ENCODE data around the gene PLA1A. TPM values are rescaled to one million over a fixed set of nuclear protein-coding genes. Genes with fewer than 3 reads are reported as not detected.

Gene PLA1A, protein sequence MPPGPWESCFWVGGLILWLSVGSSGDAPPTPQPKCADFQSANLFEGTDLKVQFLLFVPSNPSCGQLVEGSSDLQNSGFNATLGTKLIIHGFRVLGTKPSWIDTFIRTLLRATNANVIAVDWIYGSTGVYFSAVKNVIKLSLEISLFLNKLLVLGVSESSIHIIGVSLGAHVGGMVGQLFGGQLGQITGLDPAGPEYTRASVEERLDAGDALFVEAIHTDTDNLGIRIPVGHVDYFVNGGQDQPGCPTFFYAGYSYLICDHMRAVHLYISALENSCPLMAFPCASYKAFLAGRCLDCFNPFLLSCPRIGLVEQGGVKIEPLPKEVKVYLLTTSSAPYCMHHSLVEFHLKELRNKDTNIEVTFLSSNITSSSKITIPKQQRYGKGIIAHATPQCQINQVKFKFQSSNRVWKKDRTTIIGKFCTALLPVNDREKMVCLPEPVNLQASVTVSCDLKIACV
- total RNA-seq, result not detected in 2 replicates

GRCh38 chr3:119597548-119598288 lies at the start of gene PLA1A:
Gene PLA1A, plus strand, starts transcription at chr3:119597885. Its CDS starts 29 bp downstream, at chr3:119597914.

GRCh38 chr3:119559441-119559963 lies 38.2 kb upstream of the PLA1A start, which contains the start of gene CD80:
Gene CD80, minus strand, starts transcription at chr3:119559614. Its CDS starts 1,886 bp downstream, at chr3:119557728.

GRCh38 chr3:119579366-119580066 lies 18.2 kb upstream of the PLA1A start, which contains the start of gene ADPRH:
Gene ADPRH, plus strand, starts transcription at chr3:119579492. Its CDS starts 2,678 bp downstream, at chr3:119582170.

GRCh38 chr3:119660474-119661440 lies 63.1 kb downstream of the PLA1A start, which contains the start of gene POPDC2:
Gene POPDC2, minus strand, starts transcription at chr3:119660589. Its CDS starts 166 bp downstream, at chr3:119660423.

GRCh38 chr3:119676771-119677640 lies 79.3 kb downstream of the PLA1A start, which contains the start of gene COX17:
Gene COX17, minus strand, starts transcription at chr3:119677406. Its CDS starts 96 bp downstream, at chr3:119677310.

Other genes with a start within 250 kb of the PLA1A start
- 28.7 and 29.1 TPM in 2 replicates for gene TMEM39A, start 134.3 kb upstream of the PLA1A start, total RNA-seq
- 12.2 and 12.6 TPM in 2 replicates for gene POGLUT1, start 128.9 kb upstream of the PLA1A start, total RNA-seq
- 57.1 and 57.3 TPM in 2 replicates for gene TIMMDC1, start 99.3 kb upstream of the PLA1A start, total RNA-seq
- gene CD80, start 38.3 kb upstream of the PLA1A start, total RNA-seq, result not detected in 2 replicates
- gene ADPRH, start 18.4 kb upstream of the PLA1A start, total RNA-seq, result 0.46 and 1.2 TPM in 2 replicates
- gene POPDC2, start 62.7 kb downstream of the PLA1A start, total RNA-seq, result 0.14 and 0.65 TPM in 2 replicates
- 30.5 and 37.3 TPM in 2 replicates for gene COX17, start 79.5 kb downstream of the PLA1A start, total RNA-seq
- 0.07 TPM in 1 of 2 replicates, not detected in the other for gene CFAP91, start 105.1 kb downstream of the PLA1A start, total RNA-seq
- not detected in 2 replicates for gene NR1I2, start 184.2 kb downstream of the PLA1A start, total RNA-seq

Data from airway epithelial cell (primary cell).